B cell (primary cell): Measurements from ENCODE around the gene ADAMTSL1. TPM values are rescaled to one million over a fixed set of nuclear protein-coding genes. Genes with fewer than 3 reads are reported as not detected.

Source experiments
- ATAC-seq: fragments of 200-7000 bp; cut with Tn5 transposase; one replicate; pipeline ENCODE4 v1.10.0; 2021; ENCODE audit warnings: low read depth, mild to moderate bottlenecking, moderate number of reproducible peaks, moderate library complexity
- CTCF ChIA-PET: fragments of 350-600 bp; sonication (Branson Sonifier 250); formaldehyde crosslinking; loops from one replicate; lab custom pipeline; 2021; ENCODE audit warnings: antibody characterized with exemption, inconsistent platforms; lab: Charles Lee
- POLR2A ChIA-PET: fragments of 350-600 bp; sonication (Branson Sonifier 250); formaldehyde crosslinking; loops from one replicate; lab custom pipeline; 2021; ENCODE audit warnings: antibody characterized with exemption; lab: Charles Lee
- DNase-seq: peaks from one replicate; pipeline ENCODE4 v3.0.0; 2013
- H2AFZ ChIP-seq: 2 replicates; pipeline ENCODE4 v1.6.1; 2012; ENCODE audit warnings: mild to moderate bottlenecking, low read depth, low read length; ENCODE audit not compliant: insufficient read depth, poor library complexity, severe bottlenecking
- H3K27ac ChIP-seq, 2 donors: 1 replicate in 1 of 2; 2 replicates in 1 of 2; pipeline ENCODE4 v1.5.1; 2012 to 2013; ENCODE audit warnings: low read length in 2 of 2, mild to moderate bottlenecking in 2 of 2, moderate library complexity in 1 of 2
- H3K27me3 ChIP-seq, 4 experiments: fragments of 200-600 bp in 1 of 4; sonication (generic) in 1 of 4; replicated peaks in 1 of 4; 1 replicate in 2 of 4; 2 replicates in 2 of 4; pipeline versions ENCODE4 v1.6.1 to v1.7.0; 2013 to 2016; ENCODE audit warnings: low read length in 3 of 4, mild to moderate bottlenecking in 2 of 4, mixed read lengths in 1 of 4, moderate library complexity in 1 of 4; ENCODE audit not compliant: insufficient read depth in 4 of 4, control insufficient read depth in 3 of 4; ENCODE audit errors: control extremely low read depth in 1 of 4
- H3K36me3 ChIP-seq, 2 experiments: replicated peaks in 1 of 2; 1 replicate in 1 of 2; 2 replicates in 1 of 2; pipeline versions ENCODE4 v1.6.1 to v1.7.1; 2013; ENCODE audit warnings: low read length in 1 of 2; ENCODE audit not compliant: insufficient read depth in 2 of 2, control insufficient read depth in 1 of 2; ENCODE audit errors: control extremely low read depth in 1 of 2, extremely low read depth in 1 of 2
- H3K4me1 ChIP-seq, 2 donors: fragments of 200-600 bp in 1 of 2; sonication (generic) in 1 of 2; 1 replicate in 1 of 2; 2 replicates in 1 of 2; pipeline versions ENCODE4 v1.5.1 to v1.6.1; 2013 to 2017; ENCODE audit warnings: low read length in 2 of 2; ENCODE audit not compliant: control insufficient read depth in 2 of 2, insufficient read depth in 2 of 2
- H3K4me2 ChIP-seq: replicated peaks from 2 replicates; pipeline ENCODE3; 2012; ENCODE audit warnings: mild to moderate bottlenecking, low read depth, low read length; ENCODE audit not compliant: poor library complexity, severe bottlenecking
- H3K4me3 ChIP-seq, 5 experiments: fragments of 200-600 bp in 1 of 5; sonication (generic) in 1 of 5; 1 replicate in 3 of 5; 2 replicates in 2 of 5; pipeline versions ENCODE4 v1.5.1 to v1.7.0; 2011 to 2016; ENCODE audit warnings: low read length in 4 of 5, mild to moderate bottlenecking in 4 of 5, low read depth in 2 of 5, control low read depth in 1 of 5, moderate library complexity in 1 of 5; ENCODE audit not compliant: insufficient read depth in 1 of 5; ENCODE audit errors: control extremely low read depth in 1 of 5, extremely low read depth in 1 of 5
- H3K79me2 ChIP-seq: fragments of 200-600 bp; sonication (generic); one replicate; pipeline ENCODE4 v1.6.0; 2016; ENCODE audit warnings: low read length; ENCODE audit not compliant: control insufficient read depth, insufficient read depth
- H3K9ac ChIP-seq: fragments of 200-600 bp; sonication (generic); 2 replicates; pipeline ENCODE4 v1.6.1; 2017; ENCODE audit warnings: mild to moderate bottlenecking, low read length, moderate library complexity
- H3K9me3 ChIP-seq, 3 donors: one replicate each; pipeline versions ENCODE4 v1.6.1 to v1.7.1; 2013; ENCODE audit warnings: low read length in 2 of 3; ENCODE audit not compliant: control insufficient read depth in 2 of 3, insufficient read depth in 1 of 3; ENCODE audit errors: control extremely low read depth in 1 of 3
- H4K20me1 ChIP-seq: 2 replicates; pipeline ENCODE4 v1.6.0; 2012; ENCODE audit warnings: mild to moderate bottlenecking, low read length; ENCODE audit not compliant: insufficient read depth, control insufficient read depth, poor library complexity, severe bottlenecking
- H3K27ac Mint-ChIP-seq: one replicate; pipeline ENCODE4 v1.8.0; 2021; ENCODE audit warnings: mixed read lengths
- H3K27me3 Mint-ChIP-seq: one replicate; pipeline ENCODE4 v1.8.0; 2021; ENCODE audit warnings: mixed read lengths
- H3K4me1 Mint-ChIP-seq: one replicate; pipeline ENCODE4 v1.8.0; 2021; ENCODE audit warnings: mixed read lengths
- H3K4me3 Mint-ChIP-seq: one replicate; pipeline ENCODE4 v1.8.0; 2021; ENCODE audit warnings: mixed read lengths
- H3K9me3 Mint-ChIP-seq: one replicate; pipeline ENCODE4 v1.8.0; 2022; ENCODE audit warnings: mixed read lengths; ENCODE audit not compliant: insufficient read depth
- EZH2 ChIP-seq: IDR thresholded peaks from 2 replicates; pipeline ENCODE4 v1.6.1; 2012; ENCODE audit warnings: borderline replicate concordance, low read depth, mild to moderate bottlenecking, moderate library complexity, low read length; ENCODE audit not compliant: insufficient read depth, poor library complexity, severe bottlenecking
- WGBS: methylation state at CpG from one replicate; pipeline ENCODE4 v1.1.5; 2013; ENCODE audit warnings: missing lambda C conversion rate; ENCODE audit not compliant: insufficient coverage; 5-methylcytosine and 5-hydroxymethylcytosine counted together
- intact Hi-C: fragments of 100-400 bp; cut with micrococcal nuclease; formaldehyde crosslinking; loops from one replicate; pipeline ENCODE4 v1.10.0; 2022
- polyA plus RNA-seq: library from polyadenylated mRNA; depleted of rRNA; stranded (reverse); fragments of >200 nt; gene quantifications from 2 replicates; pipeline ENCODE4 v1.2.3, GENCODE V29; 2012
- total RNA-seq, 2 donors: library from RNA; stranded (reverse); fragments of 120-200 nt in 1 of 2; gene quantifications; 1 replicate in 1 of 2; 2 replicates in 1 of 2; pipeline versions ENCODE4 v1.2.3 to v1.2.4, GENCODE V29; 2013 to 2022
- TF ChIP-seq, protein P1 (sequence below): fragments of 200-600 bp; IDR thresholded peaks from one replicate; pipeline ENCODE4 v1.8.0; 2022; ENCODE audit warnings: antibody characterized with exemption, mild to moderate bottlenecking

The ADAMTSL1 gene
- total and polyA plus RNA-seq, 2 donors (not counting 1 experiment from before 2014, with no cell fraction given) = not detected

DNA sequence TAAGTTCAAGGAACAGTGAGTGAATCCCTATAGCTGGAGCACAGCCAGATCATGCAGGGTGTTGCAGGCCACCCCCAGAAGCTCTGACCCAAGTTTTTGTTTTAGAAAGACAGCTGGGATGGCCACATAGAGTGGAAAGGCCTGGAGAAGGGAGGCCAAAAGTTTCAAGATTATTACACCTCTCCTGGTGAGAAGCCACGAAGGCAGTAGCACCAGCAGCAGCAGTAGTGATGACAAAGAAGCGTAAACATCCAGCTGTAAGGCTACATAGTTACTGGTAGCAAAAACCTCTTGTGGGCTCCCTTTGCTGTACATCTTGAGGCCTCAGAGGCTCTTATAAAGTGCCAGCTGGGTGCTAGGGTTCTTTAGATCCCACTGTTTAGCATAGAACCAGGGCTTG, 11.8 kb downstream of the ADAMTSL1 start:
- TF ChIP-seq, protein P1, sequence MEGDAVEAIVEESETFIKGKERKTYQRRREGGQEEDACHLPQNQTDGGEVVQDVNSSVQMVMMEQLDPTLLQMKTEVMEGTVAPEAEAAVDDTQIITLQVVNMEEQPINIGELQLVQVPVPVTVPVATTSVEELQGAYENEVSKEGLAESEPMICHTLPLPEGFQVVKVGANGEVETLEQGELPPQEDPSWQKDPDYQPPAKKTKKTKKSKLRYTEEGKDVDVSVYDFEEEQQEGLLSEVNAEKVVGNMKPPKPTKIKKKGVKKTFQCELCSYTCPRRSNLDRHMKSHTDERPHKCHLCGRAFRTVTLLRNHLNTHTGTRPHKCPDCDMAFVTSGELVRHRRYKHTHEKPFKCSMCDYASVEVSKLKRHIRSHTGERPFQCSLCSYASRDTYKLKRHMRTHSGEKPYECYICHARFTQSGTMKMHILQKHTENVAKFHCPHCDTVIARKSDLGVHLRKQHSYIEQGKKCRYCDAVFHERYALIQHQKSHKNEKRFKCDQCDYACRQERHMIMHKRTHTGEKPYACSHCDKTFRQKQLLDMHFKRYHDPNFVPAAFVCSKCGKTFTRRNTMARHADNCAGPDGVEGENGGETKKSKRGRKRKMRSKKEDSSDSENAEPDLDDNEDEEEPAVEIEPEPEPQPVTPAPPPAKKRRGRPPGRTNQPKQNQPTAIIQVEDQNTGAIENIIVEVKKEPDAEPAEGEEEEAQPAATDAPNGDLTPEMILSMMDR = no peak
- H3K4me3 ChIP-seq = no peak overlapping the region
- DNase-seq (no peak), ATAC-seq (no peak)
- no peaks in the 10 kb centered on the region for H3K4me1 ChIP-seq
- H3K27ac ChIP-seq = no peak overlapping the region
- WGBS = 88% methylated on average over 2 of the region's 2 CpGs
- H3K79me2 ChIP-seq = no peaks in the 10 kb centered on the region
- no peak overlapping the region for H3K4me2 ChIP-seq
- Mint-ChIP-seq H3K27ac (no peak overlapping the region), H3K4me1 (no peaks in the 10 kb centered on the region), H3K27me3 (no peaks in the 10 kb centered on the region), H3K9me3 (peaks cover 2% of the 10 kb centered on the region), H3K4me3 (no peak overlapping the region)
- ChIA-PET POLR2A (no interaction called here), CTCF (no interaction called here)
- intact Hi-C loops = no loop called here
- H3K9me3 ChIP-seq = no peaks in the 10 kb centered on the region
- H3K27me3 ChIP-seq = no peaks in the 10 kb centered on the region
- H2AFZ ChIP-seq = no peak overlapping the region
- H3K36me3 ChIP-seq = no peaks in the 10 kb centered on the region
- no peak overlapping the region for H3K9ac ChIP-seq
- no peaks in the 10 kb centered on the region for H4K20me1 ChIP-seq

DNA sequence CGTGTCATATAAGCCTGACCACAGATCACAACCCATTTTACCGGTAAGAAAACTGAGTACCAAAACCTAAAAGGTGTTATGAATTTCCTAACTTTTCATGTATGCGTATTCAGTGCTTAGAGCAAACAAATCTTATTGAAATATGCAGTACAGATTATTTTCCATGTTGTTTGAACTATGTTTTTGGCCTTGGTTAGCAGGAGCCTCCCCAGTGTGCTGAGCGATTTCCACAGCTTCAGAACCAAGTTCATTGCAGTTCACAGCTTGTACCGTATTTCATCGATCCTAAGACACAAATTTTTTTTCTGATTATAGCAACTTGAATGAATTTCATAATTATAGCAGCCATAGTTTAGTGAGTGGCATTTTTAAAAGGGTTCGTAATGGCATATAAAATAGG, 13.7 kb downstream of the ADAMTSL1 start:
- Mint-ChIP-seq H3K27me3 (no peaks in the 10 kb centered on the region), H3K4me1 (no peaks in the 10 kb centered on the region), H3K27ac (no peak overlapping the region), H3K4me3 (no peak overlapping the region), H3K9me3 (peaks cover 2% of the 10 kb centered on the region)
- Histone ChIP-seq H3K4me3 (no peak overlapping the region), H3K27me3 (no peaks in the 10 kb centered on the region), H3K9me3 (no peaks in the 10 kb centered on the region), H3K27ac (no peak overlapping the region), H2AFZ (no peak overlapping the region), H3K9ac (no peak overlapping the region), H4K20me1 (no peaks in the 10 kb centered on the region), H3K79me2 (no peaks in the 10 kb centered on the region), H3K4me1 (no peaks in the 10 kb centered on the region), H3K36me3 (no peaks in the 10 kb centered on the region), H3K4me2 (no peak overlapping the region)
- intact Hi-C loops = no loop called here
- no peak for DNase-seq
- POLR2A ChIA-PET = no interaction called here
- 80% methylated on average over 1 of the region's 7 CpGs for WGBS
- TF ChIP-seq, protein P1 = no peak
- TF ChIP-seq EZH2 = no peak
- no peak for ATAC-seq
- CTCF ChIA-PET = no interaction called here
